Measurements from ENCODE around the gene SNORC. TPM values are rescaled to one million over a fixed set of nuclear protein-coding genes. Genes with fewer than 3 reads are reported as not detected.

Gene SNORC
- total RNA-seq, 4 donors from 2014 or later, result 6.9 to 24.0 (median 10.7) TPM

- Histone ChIP-seq H3K4me3 (no peak overlapping the region), H3K9me3 (no peaks in the 10 kb centered on the region), H3K27ac (no peak overlapping the region), H3K27me3 (no peaks in the 10 kb centered on the region), H3K4me1 (peaks cover 0 to 13% (median 0%) of the 10 kb centered on the region in 4 donors), H3K36me3 (peaks cover 0 to 50% (median 0%) of the 10 kb centered on the region in 3 donors)
- DNase-seq (ENCODE audit: low spot score in 2 of 2), result peak in 1 of 2 donors; percentile 7
- TF ChIP-seq, protein P1, sequence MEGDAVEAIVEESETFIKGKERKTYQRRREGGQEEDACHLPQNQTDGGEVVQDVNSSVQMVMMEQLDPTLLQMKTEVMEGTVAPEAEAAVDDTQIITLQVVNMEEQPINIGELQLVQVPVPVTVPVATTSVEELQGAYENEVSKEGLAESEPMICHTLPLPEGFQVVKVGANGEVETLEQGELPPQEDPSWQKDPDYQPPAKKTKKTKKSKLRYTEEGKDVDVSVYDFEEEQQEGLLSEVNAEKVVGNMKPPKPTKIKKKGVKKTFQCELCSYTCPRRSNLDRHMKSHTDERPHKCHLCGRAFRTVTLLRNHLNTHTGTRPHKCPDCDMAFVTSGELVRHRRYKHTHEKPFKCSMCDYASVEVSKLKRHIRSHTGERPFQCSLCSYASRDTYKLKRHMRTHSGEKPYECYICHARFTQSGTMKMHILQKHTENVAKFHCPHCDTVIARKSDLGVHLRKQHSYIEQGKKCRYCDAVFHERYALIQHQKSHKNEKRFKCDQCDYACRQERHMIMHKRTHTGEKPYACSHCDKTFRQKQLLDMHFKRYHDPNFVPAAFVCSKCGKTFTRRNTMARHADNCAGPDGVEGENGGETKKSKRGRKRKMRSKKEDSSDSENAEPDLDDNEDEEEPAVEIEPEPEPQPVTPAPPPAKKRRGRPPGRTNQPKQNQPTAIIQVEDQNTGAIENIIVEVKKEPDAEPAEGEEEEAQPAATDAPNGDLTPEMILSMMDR (IDR thresholded peaks at IDR 0.05), result no peak
- TF ChIP-seq EP300 (IDR thresholded peaks at IDR 0.05) (no peak), POLR2A (IDR thresholded peaks at IDR 0.05) (no peak)
- WGBS, 2 donors, result 89 to 95% methylated on average over 21 of the region's 21 CpGs
These were observed 18.2 kb downstream of the SNORC start for GRCh38 chr2:232888099-232888836.

DNA sequence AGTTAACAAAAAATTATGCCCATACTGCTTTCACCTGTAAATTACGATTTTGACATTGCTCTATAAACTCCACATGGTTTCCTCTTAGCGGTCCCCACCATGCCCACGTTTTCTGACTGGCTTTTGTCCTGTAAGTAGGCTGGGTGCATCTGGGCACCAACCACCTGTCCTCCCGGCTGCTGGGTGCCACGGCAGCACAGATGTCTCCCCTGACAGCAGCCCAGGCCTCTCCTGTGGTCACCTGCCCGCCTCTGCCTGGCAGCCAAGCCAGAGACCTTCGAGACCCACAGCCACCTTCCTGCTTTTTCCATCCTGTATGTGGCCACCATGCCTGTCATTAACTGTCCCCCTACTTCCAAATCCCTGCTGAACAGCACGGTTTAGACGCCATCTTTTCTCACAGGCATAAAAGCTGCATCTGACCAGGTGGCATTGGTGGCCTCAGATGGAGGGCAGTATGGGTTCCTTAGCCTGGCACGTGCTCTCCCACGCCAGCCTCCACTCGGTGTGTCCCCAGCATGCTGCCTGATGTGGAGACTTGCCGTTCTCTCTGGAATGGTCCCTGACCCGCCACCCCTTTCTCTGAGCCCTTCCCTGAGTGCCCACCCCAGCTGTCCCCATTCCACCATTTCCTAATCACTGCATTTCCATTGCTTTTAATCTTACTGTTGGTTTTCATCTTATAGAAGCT lies 18.9 kb downstream of the SNORC start:
- no peak for DNase-seq (ENCODE audit: low spot score in 2 of 2)
- TF ChIP-seq EP300 (IDR thresholded peaks at IDR 0.05) (no peak), POLR2A (IDR thresholded peaks at IDR 0.05) (no peak)
- TF ChIP-seq, protein P1 (IDR thresholded peaks at IDR 0.05), result no peak
- no peak overlapping the region for H3K27ac ChIP-seq
- H3K4me3 ChIP-seq, result no peak overlapping the region
- peaks cover 0 to 48% (median 0%) of the 10 kb centered on the region in 3 donors for H3K36me3 ChIP-seq
- H3K4me1 ChIP-seq, result peaks cover 0 to 13% (median 0%) of the 10 kb centered on the region in 4 donors
- WGBS, 2 donors, result 86 to 88% methylated on average over 14 of the region's 14 CpGs
- no peaks in the 10 kb centered on the region for H3K27me3 ChIP-seq
- H3K9me3 ChIP-seq, result no peaks in the 10 kb centered on the region

DNA sequence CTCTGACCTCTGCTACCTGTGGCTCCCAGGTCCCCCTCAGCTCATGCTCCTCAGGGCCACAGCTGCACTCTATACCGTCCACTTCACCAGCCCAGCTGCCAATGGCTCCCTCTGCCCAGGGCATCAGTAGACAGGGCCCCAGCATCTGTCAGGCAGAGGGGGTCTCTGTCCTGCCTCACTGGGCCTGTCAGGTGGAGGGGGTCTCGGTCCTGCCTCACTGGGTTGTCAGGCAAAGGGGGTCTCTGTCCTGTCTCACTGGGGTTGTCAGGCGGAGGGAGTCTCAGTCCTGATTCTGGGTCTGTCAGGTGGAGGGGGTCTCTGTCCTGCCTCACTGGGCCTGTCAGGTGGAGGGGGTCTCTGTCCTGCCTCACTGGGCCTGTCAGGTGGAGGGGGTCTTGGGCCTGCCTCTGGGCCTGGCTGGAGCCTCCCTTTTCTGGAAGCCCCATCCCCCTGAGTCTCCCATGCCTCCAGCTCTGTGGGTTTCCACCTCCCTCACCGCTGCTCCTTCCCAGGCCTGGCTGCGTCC lies 19.9 kb downstream of the SNORC start:
- Histone ChIP-seq H3K36me3 (peaks cover 0 to 49% (median 0%) of the 10 kb centered on the region in 3 donors), H3K27ac (peak overlapping the region in 1 of 4 donors; percentile 62), H3K4me3 (no peak overlapping the region), H3K27me3 (no peaks in the 10 kb centered on the region), H3K4me1 (peaks cover 0 to 13% (median 0%) of the 10 kb centered on the region in 4 donors), H3K9me3 (no peaks in the 10 kb centered on the region)
- no peak for TF ChIP-seq EP300 (IDR thresholded peaks at IDR 0.05)
- TF ChIP-seq, protein P1 (IDR thresholded peaks at IDR 0.05), result no peak
- no peak for TF ChIP-seq POLR2A (IDR thresholded peaks at IDR 0.05)
- DNase-seq (ENCODE audit: low spot score in 2 of 2), result no peak
- WGBS, 2 donors, result 86 to 94% methylated on average over 3 to 5 of the region's 5 CpGs

DNA sequence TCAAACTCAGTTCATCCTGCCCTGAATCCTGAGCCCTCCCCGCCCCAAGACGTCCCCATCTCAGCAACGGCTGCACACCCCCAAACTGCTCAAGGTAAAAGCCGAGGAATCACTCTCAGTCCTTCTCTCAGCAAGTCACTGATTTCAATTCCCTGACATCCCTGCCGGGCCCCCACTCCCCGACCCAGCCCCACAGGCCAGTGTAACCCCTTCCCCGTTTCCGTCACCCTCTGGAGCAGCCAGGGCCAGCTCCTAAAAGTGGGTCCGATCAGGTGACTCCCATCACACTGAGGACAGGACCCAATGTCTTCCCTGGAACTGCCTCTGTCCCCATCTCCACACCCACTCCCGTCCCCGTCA lies 20.5 kb downstream of the SNORC start:
- TF ChIP-seq POLR2A (IDR thresholded peaks at IDR 0.05) (no peak), EP300 (IDR thresholded peaks at IDR 0.05) (no peak)
- TF ChIP-seq, protein P1 (IDR thresholded peaks at IDR 0.05), result no peak
- Histone ChIP-seq H3K27me3 (no peaks in the 10 kb centered on the region), H3K9me3 (no peaks in the 10 kb centered on the region), H3K36me3 (peaks cover 0 to 44% (median 0%) of the 10 kb centered on the region in 3 donors), H3K27ac (peak overlapping the region in 1 of 4 donors; percentile 62), H3K4me3 (no peak overlapping the region), H3K4me1 (peaks cover 0 to 13% (median 0%) of the 10 kb centered on the region in 4 donors)
- 83 to 89% methylated on average over 11 of the region's 11 CpGs for WGBS, 2 donors
- DNase-seq (ENCODE audit: low spot score in 2 of 2), result peak in 1 of 2 donors; percentile 4

Data from tibial nerve (tissue), 4 donors.